ENCODE measurements around the gene ATL2. TPM values are rescaled to one million over a fixed set of nuclear protein-coding genes. Genes with fewer than 3 reads are reported as not detected.

The ATL2 gene
- total RNA-seq, 1 donor from 2014 or later, result 43.2 TPM

- intact Hi-C loops (cut with micrococcal nuclease), result loop anchor here (1.0 kb wide), 1 partner anchor 16 kb away; no protein-coding TSS in a partner anchor
- TF ChIP-seq, protein P1, sequence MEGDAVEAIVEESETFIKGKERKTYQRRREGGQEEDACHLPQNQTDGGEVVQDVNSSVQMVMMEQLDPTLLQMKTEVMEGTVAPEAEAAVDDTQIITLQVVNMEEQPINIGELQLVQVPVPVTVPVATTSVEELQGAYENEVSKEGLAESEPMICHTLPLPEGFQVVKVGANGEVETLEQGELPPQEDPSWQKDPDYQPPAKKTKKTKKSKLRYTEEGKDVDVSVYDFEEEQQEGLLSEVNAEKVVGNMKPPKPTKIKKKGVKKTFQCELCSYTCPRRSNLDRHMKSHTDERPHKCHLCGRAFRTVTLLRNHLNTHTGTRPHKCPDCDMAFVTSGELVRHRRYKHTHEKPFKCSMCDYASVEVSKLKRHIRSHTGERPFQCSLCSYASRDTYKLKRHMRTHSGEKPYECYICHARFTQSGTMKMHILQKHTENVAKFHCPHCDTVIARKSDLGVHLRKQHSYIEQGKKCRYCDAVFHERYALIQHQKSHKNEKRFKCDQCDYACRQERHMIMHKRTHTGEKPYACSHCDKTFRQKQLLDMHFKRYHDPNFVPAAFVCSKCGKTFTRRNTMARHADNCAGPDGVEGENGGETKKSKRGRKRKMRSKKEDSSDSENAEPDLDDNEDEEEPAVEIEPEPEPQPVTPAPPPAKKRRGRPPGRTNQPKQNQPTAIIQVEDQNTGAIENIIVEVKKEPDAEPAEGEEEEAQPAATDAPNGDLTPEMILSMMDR (IDR thresholded peaks at IDR 0.05), result no peak
- DNase-seq (no peak), ATAC-seq (ENCODE audit: low read depth) (peak; percentile 65)
- POLR2A ChIA-PET, result interaction anchor here (0.7 kb wide), 1 partner anchor 49 kb away, joined by 4 read pairs; no protein-coding TSS in a partner anchor
- Mint-ChIP-seq H3K36me3 (ENCODE audit: low read depth) (no peaks in the 10 kb centered on the region), H3K27me3 (no peaks in the 10 kb centered on the region), H3K27ac (peak overlapping the region; percentile 47), H3K4me3 (peak overlapping the region; percentile 20), H3K9me3 (peaks cover 6% of the 10 kb centered on the region), H3K4me1 (peaks cover 22% of the 10 kb centered on the region)
- CTCF ChIA-PET, result no interaction called here
These were observed 32.4 kb upstream of the ATL2 start for GRCh38 chr2:38409156-38410102.

GRCh38 chr2:38407111-38407682, 30.1 kb upstream of the ATL2 start:
- intact Hi-C loops (cut with micrococcal nuclease), result no loop called here
- H3K9me3 Mint-ChIP-seq, result peaks cover under 1% of the 10 kb centered on the region
- no peak overlapping the region for H3K4me3 Mint-ChIP-seq
- H3K27me3 Mint-ChIP-seq, result no peaks in the 10 kb centered on the region
- ChIA-PET CTCF (no interaction called here), POLR2A (no interaction called here)
- ATAC-seq (ENCODE audit: low read depth) (no peak), DNase-seq (no peak)
- H3K4me1 Mint-ChIP-seq, result peaks cover 22% of the 10 kb centered on the region
- no peaks in the 10 kb centered on the region for H3K36me3 Mint-ChIP-seq (ENCODE audit: low read depth)
- H3K27ac Mint-ChIP-seq, result no peak overlapping the region
- TF ChIP-seq, protein P1 (IDR thresholded peaks at IDR 0.05), result no peak

DNA sequence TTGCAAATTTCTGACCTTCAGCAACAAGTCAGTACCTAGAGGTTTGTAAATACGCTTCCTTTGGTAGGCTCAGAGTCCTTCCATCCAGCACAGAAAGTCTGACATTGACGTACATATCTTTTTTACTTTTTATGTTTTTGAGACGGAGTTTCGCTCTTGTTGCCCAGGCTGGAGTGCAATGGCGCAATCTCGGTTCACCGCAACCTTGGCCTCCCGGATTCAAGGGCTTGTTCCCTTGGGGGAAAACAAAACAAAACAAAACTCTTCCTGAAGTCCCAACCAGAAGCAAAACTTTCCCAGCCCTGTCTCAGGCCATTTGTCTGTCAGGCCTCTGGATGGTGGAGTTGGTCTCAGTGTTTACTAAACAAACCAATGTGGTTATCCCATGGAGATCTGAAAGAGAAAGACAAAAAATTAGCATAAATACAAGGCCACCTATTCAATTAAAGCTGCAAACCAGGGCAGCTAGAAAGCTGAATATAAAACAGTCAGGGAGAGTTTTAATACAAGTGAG, 29.6 kb upstream of the ATL2 start:
- ChIA-PET POLR2A (no interaction called here), CTCF (no interaction called here)
- H3K27me3 Mint-ChIP-seq, result no peaks in the 10 kb centered on the region
- no peak overlapping the region for H3K4me3 Mint-ChIP-seq
- H3K27ac Mint-ChIP-seq, result no peak overlapping the region
- H3K4me1 Mint-ChIP-seq, result peaks cover 22% of the 10 kb centered on the region
- ATAC-seq (ENCODE audit: low read depth) (no peak), DNase-seq (no peak)
- TF ChIP-seq, protein P1 (IDR thresholded peaks at IDR 0.05), result no peak
- intact Hi-C loops (cut with micrococcal nuclease), result no loop called here
- H3K9me3 Mint-ChIP-seq, result peaks cover 2% of the 10 kb centered on the region
- H3K36me3 Mint-ChIP-seq (ENCODE audit: low read depth), result no peaks in the 10 kb centered on the region

GRCh38 chr2:38405917-38406596, 29.0 kb upstream of the ATL2 start:
- no peaks in the 10 kb centered on the region for H3K27me3 Mint-ChIP-seq
- POLR2A ChIA-PET, result no interaction called here
- peaks cover 2% of the 10 kb centered on the region for H3K9me3 Mint-ChIP-seq
- H3K4me3 Mint-ChIP-seq, result no peak overlapping the region
- DNase-seq (no peak), ATAC-seq (ENCODE audit: low read depth) (no peak)
- CTCF ChIA-PET, result no interaction called here
- TF ChIP-seq, protein P1 (IDR thresholded peaks at IDR 0.05), result no peak
- H3K4me1 Mint-ChIP-seq, result peaks cover 22% of the 10 kb centered on the region
- H3K27ac Mint-ChIP-seq, result no peak overlapping the region
- intact Hi-C loops (cut with micrococcal nuclease), result no loop called here
- H3K36me3 Mint-ChIP-seq (ENCODE audit: low read depth), result no peaks in the 10 kb centered on the region

- DNase-seq, result no peak
- intact Hi-C loops (cut with micrococcal nuclease), result no loop called here
- TF ChIP-seq, protein P1 (IDR thresholded peaks at IDR 0.05), result no peak
- Mint-ChIP-seq H3K36me3 (ENCODE audit: low read depth) (no peaks in the 10 kb centered on the region), H3K9me3 (peaks cover 6% of the 10 kb centered on the region), H3K27me3 (no peaks in the 10 kb centered on the region), H3K4me3 (no peak overlapping the region), H3K4me1 (no peaks in the 10 kb centered on the region), H3K27ac (no peak overlapping the region)
- ATAC-seq (ENCODE audit: low read depth), result no peak
- CTCF ChIA-PET, result no interaction called here
- POLR2A ChIA-PET, result no interaction called here
These were observed 23.4 kb upstream of the ATL2 start for GRCh38 chr2:38400513-38400912.
